Esophagus squamous epithelium (tissue), 4 donors: Measurements from ENCODE around the gene RBMS3.
A peak's percentile ranks its signal among the peaks of the same experiment; 100 is the strongest.

ENCODE experiments used
- POLR2A ChIP-seq, 4 donors: fragments of 450-650 bp; IDR thresholded peaks; one replicate each; pipeline ENCODE4 v1.6.1; 2017; ENCODE audit warnings: antibody characterized with exemption in 4 of 4, mild to moderate bottlenecking in 4 of 4, moderate library complexity in 3 of 4
- TF ChIP-seq, protein P1 (sequence below), 6 experiments: fragments of 450-650 bp in 4 of 6; fragments of 200-600 bp in 2 of 6; sonication (generic) in 2 of 6; IDR thresholded peaks; one replicate each; pipeline ENCODE4 v1.5.1; 2016 to 2019; ENCODE audit warnings: antibody characterized with exemption in 6 of 6, mild to moderate bottlenecking in 4 of 6, moderate library complexity in 4 of 6

DNA sequence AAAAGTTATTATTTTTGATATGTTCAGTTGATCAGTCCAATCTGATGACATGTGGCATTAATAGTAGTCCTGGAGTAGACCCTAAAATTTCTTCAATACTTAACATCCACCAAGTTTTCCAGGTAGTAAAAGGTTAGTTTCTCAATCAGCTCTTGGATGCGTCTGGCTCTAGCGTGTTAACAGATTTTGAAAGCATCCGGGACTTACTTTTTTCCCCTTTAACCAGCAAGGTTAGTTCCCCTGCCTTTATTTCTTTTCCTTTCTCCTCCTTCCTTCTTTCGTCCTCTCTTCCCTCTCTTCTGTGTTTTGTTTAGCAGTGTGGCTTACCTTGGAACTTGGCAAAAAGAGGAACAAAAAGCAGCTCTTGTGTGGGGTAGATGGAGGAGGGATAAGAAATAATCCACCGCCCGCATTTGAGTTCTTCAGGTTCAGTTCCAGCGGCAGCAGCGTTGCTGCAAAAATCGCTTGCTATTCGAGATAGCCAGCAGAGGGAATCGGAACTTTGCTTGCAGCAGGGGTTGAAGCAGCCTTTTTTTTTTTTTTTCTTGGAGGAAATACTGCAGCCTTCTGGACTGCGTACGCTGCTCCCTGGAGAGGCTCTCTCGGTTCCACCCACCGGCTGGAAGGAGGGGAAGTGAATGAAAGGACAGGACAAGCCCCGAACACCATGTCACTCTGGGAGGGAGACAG, at the start of gene RBMS3:
- TF ChIP-seq, protein P1, sequence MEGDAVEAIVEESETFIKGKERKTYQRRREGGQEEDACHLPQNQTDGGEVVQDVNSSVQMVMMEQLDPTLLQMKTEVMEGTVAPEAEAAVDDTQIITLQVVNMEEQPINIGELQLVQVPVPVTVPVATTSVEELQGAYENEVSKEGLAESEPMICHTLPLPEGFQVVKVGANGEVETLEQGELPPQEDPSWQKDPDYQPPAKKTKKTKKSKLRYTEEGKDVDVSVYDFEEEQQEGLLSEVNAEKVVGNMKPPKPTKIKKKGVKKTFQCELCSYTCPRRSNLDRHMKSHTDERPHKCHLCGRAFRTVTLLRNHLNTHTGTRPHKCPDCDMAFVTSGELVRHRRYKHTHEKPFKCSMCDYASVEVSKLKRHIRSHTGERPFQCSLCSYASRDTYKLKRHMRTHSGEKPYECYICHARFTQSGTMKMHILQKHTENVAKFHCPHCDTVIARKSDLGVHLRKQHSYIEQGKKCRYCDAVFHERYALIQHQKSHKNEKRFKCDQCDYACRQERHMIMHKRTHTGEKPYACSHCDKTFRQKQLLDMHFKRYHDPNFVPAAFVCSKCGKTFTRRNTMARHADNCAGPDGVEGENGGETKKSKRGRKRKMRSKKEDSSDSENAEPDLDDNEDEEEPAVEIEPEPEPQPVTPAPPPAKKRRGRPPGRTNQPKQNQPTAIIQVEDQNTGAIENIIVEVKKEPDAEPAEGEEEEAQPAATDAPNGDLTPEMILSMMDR (IDR thresholded peaks at IDR 0.05), result peak in 4 of 6 experiments; percentile 27 to 47 (median 34)
- peak in 2 of 4 donors; percentile 11 to 49 for TF ChIP-seq POLR2A (IDR thresholded peaks at IDR 0.05)
